HepG2 (cell line): ENCODE data around the gene GSK3A. TPM values are rescaled to one million over a fixed set of nuclear protein-coding genes. Genes with fewer than 3 reads are reported as not detected.

Source experiments
- CHCHD3 ChIP-seq: sonication (generic); formaldehyde crosslinking; IDR thresholded peaks from 2 replicates; pipeline ENCODE4 v1.8.0; 2022; ENCODE audit warnings: mild to moderate bottlenecking, missing genetic modification reagents, moderate library complexity
- FOXC1 ChIP-seq: sonication (generic); formaldehyde crosslinking; IDR thresholded peaks from 2 replicates; pipeline ENCODE4 v1.8.0; 2022; ENCODE audit warnings: mild to moderate bottlenecking, missing genetic modification reagents, borderline replicate concordance
- HCFC1 ChIP-seq: fragments of 150-350 bp; IDR thresholded peaks from 2 replicates; pipeline ENCODE4 v1.6.1; 2014; ENCODE audit warnings: low read depth, low read length
- KAT2B ChIP-seq: fragments of 150-350 bp; IDR thresholded peaks from 2 replicates; pipeline ENCODE4 v1.6.1; 2014; ENCODE audit warnings: low read depth, low read length, borderline replicate concordance
- KDM5B ChIP-seq: sonication (generic); formaldehyde crosslinking; IDR thresholded peaks from 2 replicates; pipeline ENCODE4 v1.4.0; 2020; ENCODE audit warnings: missing genetic modification reagents, mild to moderate bottlenecking, borderline replicate concordance
- KLF16 ChIP-seq, 2 experiments: sonication (generic) in 1 of 2; formaldehyde crosslinking in 1 of 2; IDR thresholded peaks; 2 replicates each; pipeline versions ENCODE4 v1.6.1 to v1.8.0; 2016 to 2023; ENCODE audit warnings: missing genetic modification reagents in 2 of 2, missing compliant biosample characterization in 1 of 2
- MED13 ChIP-seq: sonication (generic); formaldehyde crosslinking; IDR thresholded peaks from 2 replicates; pipeline ENCODE4 v1.5.0; 2020; ENCODE audit warnings: missing genetic modification reagents
- NFE2L2 ChIP-seq: fragments of 150-350 bp; IDR thresholded peaks from 2 replicates; pipeline ENCODE4 v1.6.1; 2014; ENCODE audit warnings: low read length
- POLR2G ChIP-seq: fragments of 200-400 bp; formaldehyde crosslinking; IDR thresholded peaks from 2 replicates; pipeline ENCODE4 v1.6.1; 2018; ENCODE audit warnings: mild to moderate bottlenecking, low read depth, low read length, moderate library complexity
- SRSF1 ChIP-seq: fragments of 200-400 bp; formaldehyde crosslinking; optimal IDR thresholded peaks from 2 replicates; pipeline ENCODE3; 2017; ENCODE audit warnings: mild to moderate bottlenecking, low read depth, low read length, moderate library complexity
- TAF1 ChIP-seq: sonication (generic); formaldehyde crosslinking; IDR thresholded peaks from 2 replicates; pipeline ENCODE4 v1.4.0; 2020; ENCODE audit warnings: missing genetic modification reagents
- ZFP1 ChIP-seq: IDR thresholded peaks from 2 replicates; pipeline ENCODE4 v1.6.1; 2016
- ZFY ChIP-seq: sonication (generic); formaldehyde crosslinking; IDR thresholded peaks from 2 replicates; pipeline ENCODE4 v1.4.0; 2020; ENCODE audit warnings: missing genetic modification reagents
- ZKSCAN1 ChIP-seq: fragments of 150-350 bp; IDR thresholded peaks from 2 replicates; pipeline ENCODE4 v1.6.1; 2014; ENCODE audit warnings: low read length
- ZNF20 ChIP-seq: sonication (generic); formaldehyde crosslinking; IDR thresholded peaks from 2 replicates; pipeline ENCODE4 v1.4.0; 2020; ENCODE audit warnings: mild to moderate bottlenecking, moderate library complexity, missing genetic modification reagents
- ZNF235 ChIP-seq: sonication (generic); formaldehyde crosslinking; IDR thresholded peaks from 2 replicates; pipeline ENCODE4 v1.8.1; 2023; ENCODE audit warnings: mild to moderate bottlenecking, missing genetic modification reagents, borderline replicate concordance
- ZNF24 ChIP-seq: fragments of 450-650 bp; IDR thresholded peaks from 2 replicates; pipeline ENCODE4 v1.6.1; 2017; ENCODE audit warnings: antibody characterized with exemption, mild to moderate bottlenecking
- ZNF282 ChIP-seq: fragments of 450-650 bp; IDR thresholded peaks from 2 replicates; pipeline ENCODE4 v1.6.1; 2018; ENCODE audit not compliant: partially characterized antibody
- ZNF333 ChIP-seq: sonication (generic); formaldehyde crosslinking; IDR thresholded peaks from 2 replicates; pipeline ENCODE4 v1.4.0; 2020; ENCODE audit warnings: mild to moderate bottlenecking, missing genetic modification reagents, borderline replicate concordance
- ZNF33B ChIP-seq: sonication (generic); formaldehyde crosslinking; IDR thresholded peaks from 2 replicates; pipeline ENCODE4 v1.5.1; 2020; ENCODE audit warnings: mild to moderate bottlenecking, missing genetic modification reagents
- ZNF354B ChIP-seq: sonication (generic); formaldehyde crosslinking; IDR thresholded peaks from 2 replicates; pipeline ENCODE4 v1.8.0; 2022; ENCODE audit warnings: mild to moderate bottlenecking, missing genetic modification reagents
- ZNF674 ChIP-seq: sonication (generic); formaldehyde crosslinking; IDR thresholded peaks from 2 replicates; pipeline ENCODE4 v1.5.0; 2020; ENCODE audit warnings: low read depth, mild to moderate bottlenecking, missing genetic modification reagents
- ZSCAN20 ChIP-seq: sonication (generic); formaldehyde crosslinking; IDR thresholded peaks from 2 replicates; pipeline ENCODE4 v1.4.0; 2020; ENCODE audit warnings: missing genetic modification reagents, mild to moderate bottlenecking, borderline replicate concordance
- ZSCAN31 ChIP-seq: sonication (generic); formaldehyde crosslinking; IDR thresholded peaks from 2 replicates; pipeline ENCODE4 v1.5.0; 2020; ENCODE audit warnings: low read depth, mild to moderate bottlenecking, missing genetic modification reagents
- polyA plus RNA-seq, 8 experiments: library from polyadenylated mRNA; depleted of rRNA in 3 of 8; stranded (reverse) in 7 of 8; unstranded in 1 of 8; fragments of >200 nt; fragmentation: Illumina TruSeq in 4 of 8; extraction: Trizol in 4 of 8; gene quantifications; 2 replicates each; pipeline versions ENCODE4 v1.2.1 to v1.2.3, GENCODE V29; 2011 to 2016; ENCODE audit warnings: low read depth in 4 of 8, missing spikeins in 1 of 8, mixed read lengths in 1 of 8; ENCODE audit not compliant: insufficient read depth in 1 of 8
- total RNA-seq, 5 experiments: library from RNA; depleted of rRNA; stranded (reverse); fragments of >200 nt; fragmentation: Illumina TruSeq; extraction: Trizol; gene quantifications; 2 replicates each; pipeline ENCODE4 v1.2.3, GENCODE V29; 2016; ENCODE audit warnings: low read depth in 1 of 5
- TF ChIP-seq, protein P1 (sequence below): sonication (generic); formaldehyde crosslinking; IDR thresholded peaks from 2 replicates; pipeline ENCODE4 v1.5.1; 2020; ENCODE audit warnings: missing genetic modification reagents, mild to moderate bottlenecking, borderline replicate concordance
- TF ChIP-seq, protein P2 (sequence below), 2 experiments: sonication (generic) in 1 of 2; formaldehyde crosslinking in 1 of 2; IDR thresholded peaks; 2 replicates each; pipeline versions ENCODE4 v1.4.0 to v1.6.1; 2018 to 2020; ENCODE audit warnings: missing genetic modification reagents in 2 of 2, borderline replicate concordance in 1 of 2, low read depth in 1 of 2, mild to moderate bottlenecking in 1 of 2, missing biosample characterization in 1 of 2
- TF ChIP-seq, protein P3 (sequence below): IDR thresholded peaks from 2 replicates; pipeline ENCODE4 v1.6.1; 2016; ENCODE audit warnings: mild to moderate bottlenecking, missing biosample characterization, missing genetic modification reagents
- TF ChIP-seq, protein P4 (sequence below): IDR thresholded peaks from 2 replicates; pipeline ENCODE4 v1.6.1; 2016; ENCODE audit warnings: low read depth, borderline replicate concordance

Gene GSK3A
- total and polyA plus RNA-seq, 2 of the 13 experiments (the other 11 are each of a cell fraction or from before 2014, with no cell fraction given), result 16.9 to 52.5 TPM

DNA sequence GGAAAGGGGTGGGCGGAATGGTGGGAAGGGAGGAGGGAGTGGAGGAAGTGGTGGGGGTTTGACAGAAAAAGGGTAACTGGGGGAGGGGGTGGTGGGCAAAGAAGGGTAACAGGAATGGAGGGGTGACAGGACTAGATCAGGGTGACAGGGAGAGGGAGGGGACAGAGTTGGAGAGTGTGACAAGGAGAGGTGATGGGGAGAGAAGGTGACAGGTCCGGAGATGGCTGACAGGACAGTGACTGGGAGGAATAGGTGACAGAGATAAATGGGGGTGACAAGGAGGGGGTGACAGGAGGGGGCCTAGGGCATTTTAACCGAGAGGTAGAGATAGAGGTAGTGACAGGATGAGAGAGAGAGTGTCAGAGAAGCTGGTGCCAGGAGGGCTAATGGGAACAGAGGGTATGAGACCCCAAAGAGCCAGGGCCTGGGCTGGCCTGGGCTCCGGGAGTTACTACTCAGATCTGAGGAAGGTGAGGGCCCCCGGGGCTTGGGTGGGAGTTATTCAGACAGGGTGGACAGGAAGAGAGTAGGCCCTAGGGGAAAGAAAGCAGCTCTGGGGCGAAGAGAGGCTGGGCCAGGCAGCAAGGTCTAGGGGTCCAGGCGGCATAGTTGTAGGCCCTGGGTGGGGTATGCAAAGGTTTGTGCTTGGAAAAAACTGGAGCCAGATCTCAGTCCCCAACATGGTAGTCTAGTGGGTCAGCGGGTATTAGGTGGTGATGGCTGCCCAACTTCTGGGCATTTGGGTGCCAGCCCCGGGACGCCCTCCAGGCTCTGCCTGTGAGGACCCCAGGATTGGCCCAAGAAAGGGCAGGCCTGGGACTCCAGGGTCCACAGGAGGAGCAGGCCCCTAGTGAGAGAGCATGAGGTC lies 27.3 kb upstream of the GSK3A start (continued):
- TF ChIP-seq KLF16 (CRISPR knock-in tag; IDR thresholded peaks at IDR 0.05) (0 out of 4 replicates have a peak, but pooled peaks of 1 of the 2 experiments have one; percentile 10), ZSCAN31 (CRISPR knock-in tag) (0 out of 2 replicates have a peak, but pooled peaks have one; percentile 50), ZFP1 (CRISPR knock-in tag) (no peak), ZNF33B (CRISPR knock-in tag) (0 out of 2 replicates have a peak, but pooled peaks have one; percentile 54), CHCHD3 (CRISPR knock-in tag) (no peak), POLR2G (peak; percentile 18; the same call in 1 of the 2 replicates), KDM5B (CRISPR knock-in tag) (0 out of 2 replicates have a peak, but pooled peaks have one; percentile 30), KAT2B (no peak), FOXC1 (0 out of 2 replicates have a peak, but pooled peaks have one; percentile 3), SRSF1 (no peak), ZKSCAN1 (no peak), HCFC1 (no peak), ZNF24 (no peak), TAF1 (CRISPR knock-in tag) (no peak), ZNF20 (0 out of 2 replicates have a peak, but pooled peaks have one; percentile 36), ZSCAN20 (no peak), ZFY (CRISPR knock-in tag) (0 out of 2 replicates have a peak, but pooled peaks have one; percentile 41), ZNF235 (CRISPR knock-in tag) (0 out of 2 replicates have a peak, but pooled peaks have one; percentile 25), MED13 (CRISPR knock-in tag) (no peak), ZNF354B (CRISPR knock-in tag) (no peak), NFE2L2 (no peak), ZNF674 (CRISPR knock-in tag) (no peak), ZNF333 (CRISPR knock-in tag) (0 out of 2 replicates have a peak, but pooled peaks have one; percentile 21), ZNF282 (no peak)
- TF ChIP-seq, protein P1, sequence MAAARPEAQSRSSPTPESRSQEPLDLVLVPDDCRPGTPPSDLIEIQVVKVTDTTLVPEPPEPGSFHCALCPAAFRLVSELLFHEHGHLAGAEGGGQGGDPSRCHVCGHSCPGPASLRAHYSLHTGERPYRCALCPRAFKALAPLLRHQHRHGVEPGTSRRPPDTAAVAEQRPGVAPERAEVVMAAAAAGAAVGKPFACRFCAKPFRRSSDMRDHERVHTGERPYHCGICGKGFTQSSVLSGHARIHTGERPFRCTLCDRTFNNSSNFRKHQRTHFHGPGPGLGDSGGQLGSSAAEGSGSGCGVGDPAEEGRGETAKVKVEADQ (CRISPR knock-in tag), result 0 out of 2 replicates have a peak, but pooled peaks have one; percentile 47
- TF ChIP-seq, protein P2, sequence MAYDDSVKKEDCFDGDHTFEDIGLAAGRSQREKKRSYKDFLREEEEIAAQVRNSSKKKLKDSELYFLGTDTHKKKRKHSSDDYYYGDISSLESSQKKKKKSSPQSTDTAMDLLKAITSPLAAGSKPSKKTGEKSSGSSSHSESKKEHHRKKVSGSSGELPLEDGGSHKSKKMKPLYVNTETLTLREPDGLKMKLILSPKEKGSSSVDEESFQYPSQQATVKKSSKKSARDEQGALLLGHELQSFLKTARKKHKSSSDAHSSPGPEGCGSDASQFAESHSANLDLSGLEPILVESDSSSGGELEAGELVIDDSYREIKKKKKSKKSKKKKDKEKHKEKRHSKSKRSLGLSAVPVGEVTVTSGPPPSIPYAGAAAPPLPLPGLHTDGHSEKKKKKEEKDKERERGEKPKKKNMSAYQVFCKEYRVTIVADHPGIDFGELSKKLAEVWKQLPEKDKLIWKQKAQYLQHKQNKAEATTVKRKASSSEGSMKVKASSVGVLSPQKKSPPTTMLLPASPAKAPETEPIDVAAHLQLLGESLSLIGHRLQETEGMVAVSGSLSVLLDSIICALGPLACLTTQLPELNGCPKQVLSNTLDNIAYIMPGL (CRISPR knock-in tag; IDR thresholded peaks at IDR 0.05; ENCODE audit: borderline replicate concordance in 1 of 2, low read depth in 1 of 2), result no peak
- TF ChIP-seq, protein P3, sequence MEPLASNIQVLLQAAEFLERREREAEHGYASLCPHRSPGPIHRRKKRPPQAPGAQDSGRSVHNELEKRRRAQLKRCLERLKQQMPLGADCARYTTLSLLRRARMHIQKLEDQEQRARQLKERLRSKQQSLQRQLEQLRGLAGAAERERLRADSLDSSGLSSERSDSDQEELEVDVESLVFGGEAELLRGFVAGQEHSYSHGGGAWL (CRISPR knock-in tag), result no peak
- TF ChIP-seq, protein P4, sequence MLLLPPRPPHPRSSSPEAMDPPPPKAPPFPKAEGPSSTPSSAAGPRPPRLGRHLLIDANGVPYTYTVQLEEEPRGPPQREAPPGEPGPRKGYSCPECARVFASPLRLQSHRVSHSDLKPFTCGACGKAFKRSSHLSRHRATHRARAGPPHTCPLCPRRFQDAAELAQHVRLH (CRISPR knock-in tag), result no peak
